GM19328 (cell line): ENCODE results near the gene PCDHA2.
"Not testable (repeated sequence)": the region's sequence is repeated elsewhere in the genome, so short reads cannot be mapped to it uniquely, and the experiment has no call there.

Experiments used
- ATAC-seq: cut with Tn5 transposase; IDR thresholded peaks from one replicate; pipeline ENCODE4 v1.9.1; 2021; ENCODE audit warnings: mild to moderate bottlenecking, moderate library complexity; ENCODE audit not compliant: unreplicated experiment

PCDHA2 gene

DNA sequence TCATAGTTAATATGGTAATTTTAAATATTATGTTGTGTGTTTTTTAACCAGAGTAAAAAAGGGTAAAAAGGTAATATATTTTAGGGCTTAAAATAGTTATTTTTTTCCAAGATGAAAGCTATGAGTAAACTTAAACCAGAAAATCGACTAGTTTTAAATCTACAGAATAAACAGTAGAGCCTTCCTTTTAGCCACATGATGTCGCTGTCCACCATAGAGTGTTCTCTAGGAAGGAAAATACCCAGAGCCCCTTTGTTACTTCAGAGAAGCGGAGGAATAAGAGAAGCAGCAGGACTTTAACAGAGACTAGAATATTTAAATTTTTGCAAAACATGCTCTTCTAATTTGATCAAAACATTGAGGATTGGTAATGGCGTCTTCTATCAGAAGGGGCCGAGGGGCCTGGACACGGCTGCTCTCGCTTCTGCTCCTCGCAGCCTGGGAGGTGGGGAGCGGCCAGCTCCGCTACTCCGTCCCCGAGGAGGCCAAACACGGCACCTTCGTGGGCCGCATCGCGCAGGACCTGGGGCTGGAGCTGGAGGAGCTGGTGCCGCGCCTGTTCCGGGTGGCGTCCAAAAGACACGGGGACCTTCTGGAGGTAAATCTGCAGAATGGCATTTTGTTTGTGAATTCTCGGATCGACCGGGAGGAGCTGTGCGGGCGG, at the start of gene PCDHA2:
Gene PCDHA2 (plus strand): TSS at position 258 of the 664 bp plus-strand sequence.
- ATAC-seq, result no peak

DNA sequence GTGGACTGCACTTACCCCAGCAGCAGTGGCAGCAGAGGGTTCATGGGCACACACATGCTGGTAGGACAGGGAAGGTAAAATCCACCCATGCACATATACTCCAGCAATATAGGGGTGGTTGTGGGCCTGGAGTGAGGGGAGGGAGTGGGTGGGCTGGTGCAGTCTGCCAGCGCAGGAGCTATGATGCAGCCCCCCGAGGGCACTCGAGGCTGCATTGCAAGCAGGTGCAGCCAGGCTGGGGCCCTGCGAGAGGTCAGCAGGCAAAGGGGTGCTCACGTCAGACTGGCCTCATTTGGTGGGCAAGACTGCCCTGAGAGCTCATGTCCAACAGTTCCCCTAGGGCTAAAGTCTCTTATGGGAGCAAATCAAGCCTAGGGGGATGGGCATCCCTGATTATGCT, 41.1 kb upstream of the PCDHA2 start:
- ATAC-seq, result no peak

DNA sequence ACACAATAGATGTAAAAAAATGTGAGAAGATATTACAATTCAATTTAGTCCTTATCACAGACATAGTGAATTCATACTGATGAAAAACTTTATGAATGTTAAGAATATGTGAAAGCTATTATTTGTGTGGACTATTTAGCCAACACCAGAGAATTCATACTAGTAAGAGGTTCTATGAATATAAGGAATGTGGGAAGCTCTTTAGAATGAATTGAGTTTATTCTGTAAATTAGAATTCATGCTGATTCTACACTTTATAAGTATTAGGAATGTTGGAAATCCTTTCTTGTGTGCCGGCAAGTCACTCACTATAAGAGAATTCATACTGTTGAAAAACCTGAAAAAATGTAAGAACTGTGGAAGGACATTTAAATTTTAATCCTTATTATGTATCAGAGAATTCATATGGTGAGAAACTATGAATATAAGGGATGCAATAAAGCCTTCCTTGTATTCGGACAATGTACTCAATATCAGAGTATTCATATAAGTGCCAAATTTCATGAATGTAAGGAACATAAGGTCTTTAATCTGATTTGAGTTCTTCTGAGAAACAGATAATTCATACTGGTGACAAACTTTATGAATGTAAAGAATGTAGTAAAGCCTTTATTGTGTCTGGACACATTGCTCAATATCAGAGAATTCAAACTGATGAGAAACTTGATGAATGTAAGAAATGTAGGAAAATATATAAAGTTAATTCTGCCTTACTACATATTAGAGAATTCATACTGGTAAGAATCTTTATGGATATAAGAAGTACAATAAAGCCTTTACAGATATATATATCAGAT, 30.3 kb upstream of the PCDHA2 start:
- no peak for ATAC-seq

DNA sequence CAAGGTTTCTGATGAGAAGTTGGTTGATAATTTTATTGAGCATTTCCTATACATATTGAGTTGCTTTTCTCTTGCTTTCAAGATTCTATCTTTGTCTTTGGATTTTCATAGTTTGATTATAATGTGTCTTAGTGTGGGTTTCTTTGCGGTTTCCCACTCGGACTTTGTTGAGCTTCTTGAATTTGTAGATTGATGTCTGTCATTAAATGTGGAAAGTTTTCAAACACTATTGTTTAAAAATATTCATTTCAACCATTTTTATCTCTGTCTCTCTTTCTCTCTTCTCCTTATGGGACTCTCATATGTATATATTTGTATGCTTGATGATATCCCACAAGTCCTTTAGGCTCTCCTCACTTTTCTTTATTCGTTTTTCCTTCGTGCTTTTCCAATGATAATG, 27.2 kb upstream of the PCDHA2 start:
- no peak for ATAC-seq

DNA sequence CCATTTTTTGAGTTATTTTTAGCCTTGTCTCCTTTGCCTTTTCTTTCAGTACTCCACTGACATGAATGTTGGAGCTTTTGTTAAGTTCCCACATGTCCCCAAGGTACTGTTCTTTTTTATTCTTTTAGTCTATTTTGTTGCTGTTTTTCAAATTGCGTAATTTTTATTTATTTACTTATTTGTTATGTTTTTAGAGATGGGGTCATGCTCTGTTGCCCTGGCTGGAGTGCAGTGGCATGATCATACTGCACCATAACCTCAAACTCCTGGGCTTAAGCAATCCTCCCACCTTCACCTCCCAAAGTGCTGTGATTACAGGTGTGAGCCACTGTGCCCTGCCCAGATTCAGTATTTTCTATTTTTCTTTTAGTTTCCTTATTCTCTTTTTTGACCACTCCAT, 14.1 kb upstream of the PCDHA2 start:
- no peak for ATAC-seq

DNA sequence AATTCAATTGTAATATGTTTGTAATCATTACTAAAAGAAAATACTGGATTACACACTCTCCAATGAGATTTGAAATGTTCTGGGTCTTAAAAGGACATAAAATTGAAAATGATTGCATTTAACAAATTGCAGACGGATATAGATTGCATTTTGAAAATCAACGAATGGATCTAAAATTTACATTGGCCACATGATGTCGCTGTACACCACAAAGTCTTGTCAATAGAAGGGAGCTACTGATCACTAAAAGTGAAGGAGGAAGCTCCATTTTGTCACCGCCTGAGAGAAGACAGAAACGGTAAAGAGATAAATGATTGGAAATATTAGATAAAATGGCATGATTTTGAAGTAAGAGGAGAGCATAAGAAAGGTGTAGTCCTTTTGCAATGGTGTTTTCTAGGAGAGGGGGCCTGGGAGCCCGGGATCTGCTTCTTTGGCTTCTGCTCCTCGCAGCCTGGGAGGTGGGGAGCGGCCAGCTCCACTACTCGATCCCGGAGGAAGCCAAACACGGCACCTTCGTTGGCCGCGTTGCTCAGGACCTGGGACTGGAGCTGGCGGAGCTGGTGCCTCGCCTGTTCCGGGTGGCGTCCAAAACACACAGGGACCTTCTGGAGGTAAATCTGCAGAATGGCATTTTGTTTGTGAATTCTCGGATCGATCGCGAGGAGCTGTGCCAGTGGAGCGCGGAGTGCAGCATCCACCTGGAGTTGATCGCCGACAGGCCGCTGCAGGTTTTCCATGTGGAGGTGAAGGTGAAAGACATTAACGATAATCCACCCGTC, 8.6 kb upstream of the PCDHA2 start, which contains the start of gene PCDHA1:
Gene PCDHA1 (plus strand): TSS at position 236 of the 782 bp plus-strand sequence.
- ATAC-seq, result no peak

DNA sequence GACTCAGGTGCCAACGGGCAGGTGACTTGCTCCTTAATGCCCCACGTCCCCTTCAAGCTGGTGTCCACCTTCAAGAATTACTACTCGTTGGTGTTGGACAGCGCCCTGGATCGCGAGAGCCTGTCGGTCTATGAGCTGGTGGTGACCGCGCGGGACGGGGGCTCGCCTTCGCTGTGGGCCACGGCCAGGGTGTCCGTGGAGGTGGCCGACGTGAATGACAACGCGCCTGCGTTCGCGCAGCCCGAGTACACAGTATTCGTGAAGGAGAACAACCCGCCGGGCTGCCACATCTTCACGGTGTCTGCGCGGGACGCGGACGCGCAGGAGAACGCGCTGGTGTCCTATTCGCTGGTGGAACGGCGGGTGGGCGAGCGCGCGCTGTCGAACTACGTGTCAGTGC, 7.2 kb upstream of the PCDHA2 start:
- ATAC-seq, result not testable (repeated sequence)

DNA sequence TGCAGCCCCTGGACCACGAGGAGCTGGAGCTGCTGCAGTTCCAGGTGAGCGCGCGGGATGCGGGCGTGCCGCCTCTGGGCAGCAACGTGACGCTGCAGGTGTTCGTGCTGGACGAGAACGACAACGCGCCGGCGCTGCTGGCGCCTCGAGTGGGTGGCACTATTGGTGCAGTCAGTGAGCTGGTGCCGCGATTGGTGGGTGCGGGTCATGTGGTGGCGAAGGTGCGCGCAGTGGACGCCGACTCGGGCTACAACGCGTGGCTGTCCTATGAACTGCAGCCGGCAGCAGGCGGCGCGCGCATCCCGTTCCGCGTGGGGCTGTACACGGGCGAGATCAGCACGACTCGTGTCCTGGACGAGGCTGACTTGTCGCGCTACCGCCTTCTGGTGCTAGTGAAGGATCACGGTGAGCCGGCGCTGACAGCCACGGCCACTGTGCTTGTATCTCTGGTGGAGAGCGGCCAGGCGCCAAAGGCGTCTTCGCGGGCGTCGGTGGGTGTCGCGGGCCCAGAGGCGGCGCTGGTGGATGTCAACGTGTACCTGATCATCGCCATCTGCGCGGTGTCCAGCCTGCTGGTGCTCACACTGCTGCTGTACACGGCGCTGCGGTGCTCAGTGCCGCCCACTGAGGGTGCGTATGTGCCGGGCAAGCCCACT, 6.7 kb upstream of the PCDHA2 start:
- ATAC-seq, result not testable (repeated sequence)

DNA sequence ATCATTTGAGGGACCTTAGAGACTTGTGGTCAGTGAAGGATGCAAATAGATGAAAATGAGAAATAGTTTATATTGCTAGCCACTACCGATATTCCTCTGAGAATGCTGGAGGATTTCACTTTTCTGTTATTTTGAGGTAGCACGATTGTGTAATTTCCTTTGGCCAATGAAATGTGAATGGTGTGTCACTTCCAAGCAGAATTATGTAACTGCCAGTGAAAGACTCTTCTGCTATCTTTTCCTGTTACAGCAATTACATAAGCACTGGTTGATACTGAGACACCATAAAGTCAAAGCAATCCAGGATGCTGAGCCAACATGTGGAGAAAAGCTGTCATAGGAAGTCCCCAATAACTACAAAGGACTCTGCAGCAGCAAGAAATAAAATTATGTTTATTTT, 3.6 kb upstream of the PCDHA2 start:
- ATAC-seq, result no peak

DNA sequence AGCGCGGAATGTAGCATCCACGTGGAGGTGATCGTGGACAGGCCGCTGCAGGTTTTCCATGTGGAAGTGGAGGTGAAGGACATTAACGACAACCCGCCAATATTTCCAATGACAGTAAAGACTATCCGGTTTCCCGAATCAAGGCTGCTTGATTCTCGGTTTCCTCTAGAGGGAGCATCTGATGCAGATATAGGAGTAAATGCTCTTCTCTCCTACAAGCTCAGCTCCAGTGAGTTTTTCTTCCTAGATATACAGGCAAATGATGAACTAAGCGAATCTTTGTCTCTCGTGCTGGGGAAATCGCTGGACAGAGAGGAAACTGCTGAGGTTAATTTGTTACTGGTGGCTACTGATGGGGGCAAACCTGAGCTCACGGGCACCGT, 598 bp downstream of the PCDHA2 start:
- ATAC-seq, result no peak

DNA sequence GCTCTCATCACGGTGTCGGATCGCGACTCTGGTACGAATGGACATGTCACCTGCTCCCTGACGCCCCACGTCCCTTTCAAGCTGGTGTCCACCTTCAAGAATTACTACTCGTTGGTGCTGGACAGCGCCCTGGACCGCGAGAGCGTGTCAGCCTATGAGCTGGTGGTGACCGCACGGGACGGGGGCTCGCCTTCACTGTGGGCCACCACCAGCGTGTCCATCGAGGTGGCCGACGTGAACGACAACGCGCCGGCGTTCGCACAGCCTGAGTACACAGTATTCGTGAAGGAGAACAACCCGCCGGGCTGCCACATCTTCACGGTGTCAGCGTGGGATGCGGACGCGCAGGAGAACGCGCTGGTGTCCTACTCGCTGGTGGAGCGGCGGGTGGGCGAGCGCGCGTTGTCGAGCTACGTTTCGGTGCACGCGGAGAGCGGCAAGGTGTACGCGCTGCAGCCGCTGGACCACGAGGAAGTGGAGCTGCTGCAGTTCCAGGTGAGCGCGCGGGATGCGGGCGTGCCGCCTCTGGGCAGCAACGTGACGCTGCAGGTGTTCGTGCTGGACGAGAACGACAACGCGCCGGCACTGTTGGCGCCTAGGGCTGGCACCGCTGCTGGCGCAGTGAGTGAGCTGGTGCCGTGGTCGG, 1.5 kb downstream of the PCDHA2 start:
- ATAC-seq, result not testable (repeated sequence)

DNA sequence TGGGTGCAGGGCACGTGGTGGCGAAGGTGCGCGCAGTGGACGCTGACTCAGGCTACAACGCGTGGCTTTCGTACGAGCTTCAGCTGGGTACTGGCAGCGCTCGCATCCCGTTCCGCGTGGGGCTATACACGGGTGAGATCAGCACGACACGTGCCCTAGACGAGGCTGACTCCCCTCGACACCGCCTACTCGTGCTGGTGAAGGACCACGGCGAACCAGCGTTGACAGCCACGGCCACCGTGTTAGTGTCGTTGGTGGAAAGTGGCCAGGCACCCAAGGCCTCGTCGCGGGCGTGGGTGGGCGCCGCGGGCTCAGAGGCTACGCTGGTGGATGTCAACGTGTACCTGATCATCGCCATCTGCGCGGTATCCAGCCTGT, 2.1 kb downstream of the PCDHA2 start:
- ATAC-seq, result no peak

DNA sequence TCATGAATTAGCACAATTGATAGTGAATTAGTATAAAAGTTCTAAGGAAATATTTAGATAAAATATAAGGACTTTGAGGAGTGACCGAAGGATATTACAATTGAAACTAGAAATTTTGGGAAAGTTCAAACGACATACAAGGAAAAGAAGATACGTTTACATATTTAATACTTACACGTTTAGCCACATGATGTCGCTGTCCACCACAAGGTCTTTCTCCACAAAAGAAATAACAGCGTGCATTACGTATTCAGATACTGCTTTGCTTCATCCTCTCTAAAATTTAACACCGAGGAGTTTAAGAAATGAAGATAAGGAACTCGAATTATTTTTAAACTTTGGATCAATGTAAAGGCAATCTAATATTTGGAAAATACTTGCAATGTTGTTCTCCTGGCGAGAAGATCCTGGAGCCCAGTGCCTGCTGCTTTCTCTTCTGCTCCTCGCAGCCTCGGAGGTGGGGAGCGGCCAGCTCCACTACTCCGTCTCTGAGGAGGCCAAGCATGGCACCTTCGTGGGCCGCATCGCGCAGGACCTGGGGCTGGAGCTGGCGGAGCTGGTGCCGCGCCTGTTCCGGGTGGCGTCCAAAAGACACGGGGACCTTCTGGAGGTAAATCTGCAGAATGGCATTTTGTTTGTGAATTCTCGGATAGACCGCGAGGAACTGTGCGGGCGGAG, 6.3 kb downstream of the PCDHA2 start, which contains the start of gene PCDHA3:
Gene PCDHA3 (plus strand): TSS at position 242 of the 678 bp plus-strand sequence.
- no peak for ATAC-seq

DNA sequence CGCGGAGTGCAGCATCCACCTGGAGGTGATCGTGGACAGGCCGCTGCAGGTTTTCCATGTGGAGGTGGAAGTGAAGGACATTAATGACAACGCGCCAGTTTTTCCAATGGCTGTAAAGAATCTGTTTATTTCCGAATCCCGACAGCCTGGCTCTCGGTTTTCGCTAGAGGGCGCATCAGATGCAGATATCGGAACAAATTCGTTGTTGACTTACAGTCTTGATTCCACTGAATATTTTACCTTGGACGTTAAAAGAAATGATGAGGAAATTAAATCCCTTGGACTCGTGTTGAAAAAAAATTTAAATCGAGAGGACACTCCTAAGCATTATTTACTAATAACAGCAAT, 6.8 kb downstream of the PCDHA2 start:
- ATAC-seq, result no peak

DNA sequence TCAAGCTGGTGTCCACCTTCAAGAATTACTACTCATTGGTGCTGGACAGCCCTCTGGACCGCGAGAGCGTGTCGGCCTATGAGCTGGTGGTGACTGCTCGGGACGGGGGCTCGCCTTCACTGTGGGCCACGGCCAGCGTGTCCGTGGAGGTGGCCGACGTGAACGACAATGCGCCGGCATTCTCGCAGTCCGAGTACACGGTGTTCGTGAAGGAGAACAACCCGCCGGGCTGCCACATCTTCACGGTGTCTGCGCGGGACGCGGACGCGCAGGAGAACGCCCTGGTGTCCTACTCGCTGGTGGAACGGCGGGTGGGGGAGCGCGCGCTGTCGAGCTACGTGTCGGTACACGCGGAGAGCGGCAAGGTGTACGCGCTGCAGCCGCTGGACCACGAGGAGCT, 7.7 kb downstream of the PCDHA2 start:
- ATAC-seq, result not testable (repeated sequence)

DNA sequence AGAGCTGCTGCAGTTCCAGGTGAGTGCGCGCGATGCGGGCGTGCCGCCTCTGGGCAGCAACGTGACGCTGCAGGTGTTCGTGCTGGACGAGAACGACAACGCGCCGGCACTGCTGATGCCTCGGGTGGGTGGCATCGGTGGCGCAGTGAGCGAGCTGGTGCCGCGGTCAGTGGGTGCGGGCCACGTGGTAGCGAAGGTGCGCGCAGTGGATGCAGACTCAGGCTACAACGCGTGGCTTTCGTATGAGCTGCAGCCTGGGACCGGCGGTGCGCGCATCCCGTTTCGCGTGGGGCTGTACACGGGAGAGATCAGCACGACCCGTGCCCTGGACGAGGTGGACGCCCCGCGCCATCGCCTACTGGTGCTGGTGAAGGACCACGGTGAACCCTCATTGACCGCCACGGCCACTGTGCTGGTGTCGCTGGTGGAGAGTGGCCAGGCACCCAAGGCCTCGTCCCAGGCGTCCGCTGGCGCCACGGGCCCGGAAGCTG, 8.2 kb downstream of the PCDHA2 start:
- ATAC-seq, result no peak

DNA sequence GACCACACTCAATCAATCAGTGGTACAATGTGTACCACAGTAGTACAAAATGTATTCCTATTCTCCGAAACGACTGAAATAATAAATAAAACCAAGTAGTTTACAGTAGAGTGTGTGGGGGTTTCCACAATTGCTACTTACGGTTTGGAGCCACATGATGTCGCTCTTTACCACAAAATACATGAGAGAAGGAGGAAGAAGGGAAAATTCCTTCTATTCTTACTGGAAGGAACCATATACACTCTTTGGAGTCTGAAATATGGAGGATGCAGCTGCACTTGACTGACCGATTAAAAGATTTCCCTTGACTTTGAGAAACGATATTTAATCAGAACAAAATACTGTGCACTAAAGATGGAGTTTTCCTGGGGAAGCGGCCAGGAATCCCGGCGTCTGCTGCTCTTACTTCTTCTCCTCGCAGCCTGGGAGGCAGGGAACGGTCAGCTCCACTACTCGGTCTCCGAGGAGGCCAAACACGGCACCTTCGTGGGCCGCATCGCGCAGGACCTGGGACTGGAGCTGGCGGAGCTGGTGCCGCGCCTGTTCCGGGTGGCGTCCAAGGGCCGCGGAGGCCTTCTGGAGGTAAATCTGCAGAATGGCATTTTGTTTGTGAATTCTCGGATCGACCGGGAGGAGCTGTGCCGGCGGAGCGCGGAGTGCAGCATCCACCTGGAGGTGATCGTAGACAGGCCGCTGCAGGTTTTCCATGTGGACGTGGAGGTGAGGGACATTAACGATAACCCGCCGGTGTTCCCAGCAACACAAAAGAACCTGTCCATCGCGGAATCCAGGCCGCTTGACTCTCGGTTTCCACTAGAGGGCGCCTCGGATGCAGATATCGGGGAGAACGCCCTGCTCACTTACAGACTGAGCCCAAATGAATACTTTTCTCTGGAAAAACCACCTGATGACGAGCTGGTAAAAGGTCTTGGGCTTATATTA, 12.5 kb downstream of the PCDHA2 start, which contains the start of gene PCDHA4:
Gene PCDHA4 (plus strand): TSS at position 235 of the 942 bp plus-strand sequence.
- ATAC-seq, result no peak

DNA sequence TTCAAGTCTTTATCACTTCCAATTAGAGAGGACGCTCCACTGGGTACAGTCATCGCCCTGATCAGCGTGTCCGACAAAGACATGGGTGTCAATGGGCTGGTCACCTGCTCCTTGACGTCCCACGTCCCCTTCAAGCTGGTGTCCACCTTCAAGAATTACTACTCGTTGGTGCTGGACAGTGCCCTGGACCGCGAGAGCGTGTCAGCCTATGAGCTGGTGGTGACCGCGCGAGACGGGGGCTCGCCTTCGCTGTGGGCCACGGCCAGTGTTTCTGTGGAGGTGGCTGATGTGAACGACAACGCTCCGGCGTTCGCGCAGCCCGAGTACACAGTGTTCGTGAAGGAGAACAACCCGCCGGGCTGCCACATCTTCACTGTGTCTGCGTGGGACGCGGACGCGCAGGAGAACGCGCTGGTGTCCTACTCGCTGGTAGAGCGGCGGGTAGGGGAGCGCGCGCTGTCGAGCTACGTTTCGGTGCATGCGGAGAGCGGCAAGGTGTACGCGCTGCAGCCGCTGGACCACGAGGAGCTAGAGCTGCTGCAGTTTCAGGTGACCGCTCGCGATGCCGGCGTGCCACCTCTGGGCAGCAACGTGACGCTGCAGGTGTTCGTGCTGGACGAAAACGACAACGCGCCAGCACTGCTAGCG, 13.7 kb downstream of the PCDHA2 start:
- not testable (repeated sequence) for ATAC-seq
